Measurements from ENCODE around the gene MYOF. TPM values are rescaled to one million over a fixed set of nuclear protein-coding genes. Genes with fewer than 3 reads are reported as not detected.

MYOF gene
- total and polyA plus RNA-seq, 2 of the 8 experiments (the other 6 are each of a cell fraction or from before 2014, with no cell fraction given): 0.98 to 2.3 TPM

DNA sequence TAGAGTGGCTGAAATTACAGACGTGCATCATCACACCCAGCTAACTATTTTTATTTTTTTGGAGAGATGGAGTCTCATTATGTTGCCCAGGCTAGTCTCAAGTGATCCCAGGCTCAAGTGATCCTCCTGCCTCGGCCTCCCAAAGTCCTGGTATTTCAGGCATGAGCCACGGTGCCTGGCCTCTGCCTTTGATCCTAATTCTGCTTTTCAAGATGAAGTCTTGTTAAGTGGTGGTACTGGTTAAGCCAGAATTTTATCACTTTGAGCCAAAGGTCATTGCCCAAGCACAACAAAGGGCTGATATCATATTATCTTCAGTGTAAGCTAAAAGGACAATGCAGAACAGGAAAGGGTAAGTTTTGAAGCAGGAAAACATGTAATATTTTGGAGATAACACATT is 64.2 kb downstream of the MYOF start (continued):
- TF ChIP-seq, protein P1, sequence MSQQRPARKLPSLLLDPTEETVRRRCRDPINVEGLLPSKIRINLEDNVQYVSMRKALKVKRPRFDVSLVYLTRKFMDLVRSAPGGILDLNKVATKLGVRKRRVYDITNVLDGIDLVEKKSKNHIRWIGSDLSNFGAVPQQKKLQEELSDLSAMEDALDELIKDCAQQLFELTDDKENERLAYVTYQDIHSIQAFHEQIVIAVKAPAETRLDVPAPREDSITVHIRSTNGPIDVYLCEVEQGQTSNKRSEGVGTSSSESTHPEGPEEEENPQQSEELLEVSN (IDR thresholded peaks at IDR 0.05): no peak
- no peak for TF ChIP-seq BCL11A (IDR thresholded peaks at IDR 0.05; ENCODE audit: low read depth in 2 of 2, low read length in 2 of 2)
- no peak for TF ChIP-seq MAFK (IDR thresholded peaks at IDR 0.05; ENCODE audit: low read depth, low read length)
- TF ChIP-seq SP2 (IDR thresholded peaks at IDR 0.05; ENCODE audit: low read length): no peak
- no peak for TF ChIP-seq GABPA (IDR thresholded peaks at IDR 0.05; ENCODE audit: borderline replicate concordance, insufficient read depth, low read length)
- no peak for TF ChIP-seq POLR2AphosphoS5 (IDR thresholded peaks at IDR 0.05; ENCODE audit: low read depth, low read length)
